Measurements from ENCODE around the gene ACER3.

DNA sequence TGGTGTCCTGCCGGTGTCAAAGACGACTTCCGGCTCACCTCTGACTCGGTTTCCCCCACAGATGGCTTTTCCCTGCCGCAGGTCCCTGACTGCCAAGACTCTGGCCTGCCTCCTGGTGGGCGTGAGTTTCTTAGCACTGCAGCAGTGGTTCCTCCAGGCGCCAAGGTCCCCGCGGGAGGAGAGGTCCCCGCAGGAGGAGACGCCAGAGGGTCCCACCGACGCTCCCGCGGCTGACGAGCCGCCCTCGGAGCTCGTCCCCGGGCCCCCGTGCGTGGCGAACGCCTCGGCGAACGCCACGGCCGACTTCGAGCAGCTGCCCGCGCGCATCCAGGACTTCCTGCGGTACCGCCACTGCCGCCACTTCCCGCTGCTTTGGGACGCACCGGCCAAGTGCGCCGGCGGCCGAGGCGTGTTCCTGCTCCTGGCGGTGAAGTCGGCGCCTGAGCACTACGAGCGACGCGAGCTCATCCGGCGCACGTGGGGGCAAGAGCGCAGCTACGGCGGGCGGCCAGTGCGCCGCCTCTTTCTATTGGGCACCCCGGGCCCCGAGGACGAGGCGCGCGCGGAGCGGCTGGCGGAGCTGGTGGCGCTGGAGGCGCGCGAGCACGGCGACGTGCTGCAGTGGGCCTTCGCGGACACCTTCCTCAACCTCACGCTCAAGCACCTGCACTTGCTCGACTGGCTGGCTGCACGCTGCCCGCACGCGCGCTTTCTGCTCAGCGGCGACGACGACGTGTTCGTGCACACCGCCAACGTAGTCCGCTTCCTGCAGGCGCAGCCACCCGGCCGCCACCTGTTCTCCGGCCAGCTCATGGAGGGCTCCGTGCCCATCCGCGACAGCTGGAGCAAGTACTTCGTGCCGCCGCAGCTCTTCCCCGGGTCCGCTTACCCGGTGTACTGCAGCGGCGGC, 179.0 kb downstream of the ACER3 start:
- TF ChIP-seq EZH2 (IDR thresholded peaks at IDR 0.05; ENCODE audit: borderline replicate concordance, low read depth, low read length, poor library complexity, severe bottlenecking) = no peak
- TF ChIP-seq, protein P1, sequence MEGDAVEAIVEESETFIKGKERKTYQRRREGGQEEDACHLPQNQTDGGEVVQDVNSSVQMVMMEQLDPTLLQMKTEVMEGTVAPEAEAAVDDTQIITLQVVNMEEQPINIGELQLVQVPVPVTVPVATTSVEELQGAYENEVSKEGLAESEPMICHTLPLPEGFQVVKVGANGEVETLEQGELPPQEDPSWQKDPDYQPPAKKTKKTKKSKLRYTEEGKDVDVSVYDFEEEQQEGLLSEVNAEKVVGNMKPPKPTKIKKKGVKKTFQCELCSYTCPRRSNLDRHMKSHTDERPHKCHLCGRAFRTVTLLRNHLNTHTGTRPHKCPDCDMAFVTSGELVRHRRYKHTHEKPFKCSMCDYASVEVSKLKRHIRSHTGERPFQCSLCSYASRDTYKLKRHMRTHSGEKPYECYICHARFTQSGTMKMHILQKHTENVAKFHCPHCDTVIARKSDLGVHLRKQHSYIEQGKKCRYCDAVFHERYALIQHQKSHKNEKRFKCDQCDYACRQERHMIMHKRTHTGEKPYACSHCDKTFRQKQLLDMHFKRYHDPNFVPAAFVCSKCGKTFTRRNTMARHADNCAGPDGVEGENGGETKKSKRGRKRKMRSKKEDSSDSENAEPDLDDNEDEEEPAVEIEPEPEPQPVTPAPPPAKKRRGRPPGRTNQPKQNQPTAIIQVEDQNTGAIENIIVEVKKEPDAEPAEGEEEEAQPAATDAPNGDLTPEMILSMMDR (conservative IDR thresholded peaks at IDR 0.05; ENCODE audit: low read depth, low read length) = peak; percentile 79
